Neural cell (in vitro differentiated cells): ENCODE data around the gene ADCY4. TPM values are rescaled to one million over a fixed set of nuclear protein-coding genes. Genes with fewer than 3 reads are reported as not detected.

Experiments
- H2AFZ ChIP-seq: fragments of 200-600, 300-800 bp; sonication (generic), shearing (Covaris generic); 2 replicates; pipeline ENCODE4 v1.6.0; 2014; ENCODE audit warnings: low read depth, mild to moderate bottlenecking, antibody characterized with exemption, low read length, moderate library complexity
- H3F3A ChIP-seq: fragments of 200-600 bp; shearing (Covaris generic); 2 replicates; pipeline ENCODE4 v1.6.1; 2016; ENCODE audit warnings: mild to moderate bottlenecking, moderate library complexity, mixed read lengths, antibody characterized with exemption, low read length; ENCODE audit not compliant: insufficient read depth, poor library complexity, severe bottlenecking
- H3K27ac ChIP-seq: fragments of 200-600, 300-800 bp; sonication (generic), shearing (Covaris generic); 2 replicates; pipeline ENCODE4 v1.5.1; 2014; ENCODE audit warnings: mild to moderate bottlenecking, low read length, moderate library complexity
- H3K27me3 ChIP-seq: fragments of 300-800, 200-600 bp; sonication (generic), shearing (Covaris generic); 2 replicates; pipeline ENCODE4 v1.6.0; 2014; ENCODE audit warnings: mild to moderate bottlenecking, low read depth, low read length, moderate library complexity; ENCODE audit not compliant: insufficient read depth
- H3K36me3 ChIP-seq: fragments of 300-800, 200-600 bp; sonication (generic), shearing (Covaris generic); 2 replicates; pipeline ENCODE4 v1.5.1; 2014; ENCODE audit warnings: mild to moderate bottlenecking, antibody characterized with exemption, low read length, moderate library complexity; ENCODE audit not compliant: insufficient read depth
- H3K4me2 ChIP-seq: fragments of 300-800, 200-600 bp; sonication (generic), shearing (Covaris generic); 2 replicates; pipeline ENCODE4 v1.6.0; 2014; ENCODE audit warnings: mild to moderate bottlenecking, low read length
- H3K4me3 ChIP-seq: fragments of 300-800, 200-600 bp; sonication (generic), shearing (Covaris generic); 2 replicates; pipeline ENCODE4 v1.5.1; 2014; ENCODE audit warnings: mild to moderate bottlenecking, low read length, moderate library complexity
- H3K79me2 ChIP-seq: fragments of 200-600 bp; shearing (Covaris generic); replicated peaks from 2 replicates; pipeline ENCODE4 v1.6.0; 2014; ENCODE audit warnings: mild to moderate bottlenecking, low read length, moderate library complexity; ENCODE audit not compliant: insufficient read depth
- H3K9ac ChIP-seq: fragments of 300-800, 200-600 bp; sonication (generic), shearing (Covaris generic); 2 replicates; pipeline ENCODE4 v1.6.1; 2016; ENCODE audit warnings: mild to moderate bottlenecking, low read length, mixed read lengths
- H3K9me2 ChIP-seq: fragments of 200-600 bp; shearing (Covaris generic); 2 replicates; pipeline ENCODE4 v1.6.1; 2016; ENCODE audit warnings: mild to moderate bottlenecking, low read length, mixed read lengths; ENCODE audit not compliant: insufficient read depth
- H3K9me3 ChIP-seq: fragments of 200-600, 300-800 bp; sonication (generic), shearing (Covaris generic); 2 replicates; pipeline ENCODE4 v1.6.1; 2016; ENCODE audit warnings: mild to moderate bottlenecking, mixed run types, low read length, moderate library complexity, mixed read lengths
- H4K20me1 ChIP-seq: fragments of 200-600 bp; shearing (Covaris generic); 2 replicates; pipeline ENCODE4 v1.6.1; 2016; ENCODE audit warnings: mild to moderate bottlenecking, mixed run types; ENCODE audit not compliant: insufficient read depth
- CTCF ChIP-seq: fragments of 450-650 bp; IDR thresholded peaks from 2 replicates; pipeline ENCODE4 v1.5.1; 2014; ENCODE audit warnings: antibody characterized with exemption, mild to moderate bottlenecking, moderate library complexity; ENCODE audit not compliant: poor library complexity, severe bottlenecking
- EP300 ChIP-seq: fragments of 450-650 bp; conservative IDR thresholded peaks from 2 replicates; pipeline ENCODE4 v1.6.1; 2014; ENCODE audit warnings: antibody characterized with exemption, mild to moderate bottlenecking, moderate library complexity; ENCODE audit not compliant: poor library complexity, severe bottlenecking
- EZH2 ChIP-seq: fragments of 200-600, 300-800 bp; shearing (Covaris generic), sonication (generic); IDR thresholded peaks from 2 replicates; pipeline ENCODE4 v1.6.1; 2014; ENCODE audit warnings: antibody characterized with exemption, low read length, borderline replicate concordance, mild to moderate bottlenecking; ENCODE audit not compliant: insufficient read depth, poor library complexity, severe bottlenecking
- MXI1 ChIP-seq: fragments of 450-650 bp; conservative IDR thresholded peaks from 2 replicates; pipeline ENCODE4 v1.6.1; 2014; ENCODE audit warnings: antibody characterized with exemption, mild to moderate bottlenecking; ENCODE audit not compliant: poor library complexity, severe bottlenecking
- POLR2AphosphoS5 ChIP-seq: IDR thresholded peaks from 2 replicates; pipeline ENCODE4 v1.6.1; 2012
- RAD21 ChIP-seq: fragments of 450-650 bp; conservative IDR thresholded peaks from 2 replicates; pipeline ENCODE4 v1.6.1; 2014; ENCODE audit warnings: antibody characterized with exemption, mild to moderate bottlenecking, moderate library complexity
- REST ChIP-seq: IDR thresholded peaks from 2 replicates; pipeline ENCODE4 v1.6.1; 2012; ENCODE audit warnings: borderline replicate concordance
- SMC3 ChIP-seq: fragments of 450-650 bp; conservative IDR thresholded peaks from 2 replicates; pipeline ENCODE4 v1.6.1; 2014; ENCODE audit warnings: antibody characterized with exemption, mild to moderate bottlenecking, moderate library complexity; ENCODE audit not compliant: poor library complexity
- TAF1 ChIP-seq: IDR thresholded peaks from 2 replicates; pipeline ENCODE4 v1.6.1; 2012; ENCODE audit warnings: low read depth
- polyA plus RNA-seq: library from polyadenylated mRNA; depleted of rRNA; stranded (reverse); fragments of >200 nt; gene quantifications from 2 replicates; pipeline ENCODE4 v1.2.3, GENCODE V29; 2014

The ADCY4 gene
- polyA plus RNA-seq, 1 donor from 2014 or later: not detected

GRCh38 chr14:24325963-24326362 lies 8.9 kb downstream of the ADCY4 start:
- no peak overlapping the region for H3K4me2 ChIP-seq
- no peak for TF ChIP-seq SMC3
- TF ChIP-seq RAD21: no peak
- TF ChIP-seq EP300: no peak
- peaks cover 8% of the 10 kb centered on the region for H3K27me3 ChIP-seq
- H3K4me3 ChIP-seq: no peak overlapping the region
- H2AFZ ChIP-seq: no peak overlapping the region
- no peak overlapping the region for H3K27ac ChIP-seq
- no peaks in the 10 kb centered on the region for H3K36me3 ChIP-seq
- H4K20me1 ChIP-seq: no peaks in the 10 kb centered on the region
- H3K9ac ChIP-seq: no peak overlapping the region
- no peaks in the 10 kb centered on the region for H3K79me2 ChIP-seq
- no peaks in the 10 kb centered on the region for H3K9me3 ChIP-seq
- H3F3A ChIP-seq: no peaks in the 10 kb centered on the region
- no peaks in the 10 kb centered on the region for H3K9me2 ChIP-seq

DNA sequence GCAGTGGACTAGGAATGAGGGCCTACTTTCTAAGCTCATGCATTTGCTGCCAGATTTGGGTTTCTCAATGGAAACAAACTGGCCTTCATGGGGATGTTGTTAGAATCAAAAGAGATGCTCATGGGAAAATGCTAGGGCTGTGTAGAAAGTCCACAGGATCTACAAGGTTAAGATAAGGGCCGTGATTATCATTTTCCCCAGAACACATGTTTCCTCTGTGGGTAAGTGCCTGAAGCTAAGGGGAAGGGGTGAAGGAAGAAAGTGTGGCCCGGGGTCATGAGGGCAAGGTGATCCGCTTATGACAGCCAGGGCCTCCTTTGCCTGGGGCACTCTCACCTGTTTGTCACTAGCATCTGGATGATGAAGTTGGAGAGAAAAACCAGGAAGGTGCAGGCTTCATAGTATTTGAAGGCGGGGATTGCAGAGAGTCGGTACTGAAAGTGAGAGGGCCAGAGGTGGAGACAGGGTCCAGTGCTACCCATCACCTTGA lies 9.8 kb downstream of the ADCY4 start:
- H3K27ac ChIP-seq: no peak overlapping the region
- H3F3A ChIP-seq: no peaks in the 10 kb centered on the region
- H2AFZ ChIP-seq: no peak overlapping the region
- TF ChIP-seq TAF1 (no peak), POLR2AphosphoS5 (no peak), REST (no peak), MXI1 (no peak), CTCF (no peak), EP300 (no peak), RAD21 (no peak), SMC3 (no peak), EZH2 (no peak)
- H4K20me1 ChIP-seq: no peaks in the 10 kb centered on the region
- no peaks in the 10 kb centered on the region for H3K9me3 ChIP-seq
- H3K4me3 ChIP-seq: no peak overlapping the region
- H3K9ac ChIP-seq: no peak overlapping the region
- no peaks in the 10 kb centered on the region for H3K36me3 ChIP-seq
- no peaks in the 10 kb centered on the region for H3K79me2 ChIP-seq
- no peaks in the 10 kb centered on the region for H3K9me2 ChIP-seq
- no peaks in the 10 kb centered on the region for H3K27me3 ChIP-seq
- no peak overlapping the region for H3K4me2 ChIP-seq

GRCh38 chr14:24324024-24324423 lies 10.8 kb downstream of the ADCY4 start:
- Histone ChIP-seq H3F3A (no peaks in the 10 kb centered on the region), H4K20me1 (no peaks in the 10 kb centered on the region), H3K4me3 (no peak overlapping the region), H3K9ac (no peak overlapping the region), H3K4me2 (no peak overlapping the region), H3K9me2 (no peaks in the 10 kb centered on the region), H3K27ac (no peak overlapping the region), H3K79me2 (no peaks in the 10 kb centered on the region), H3K9me3 (no peaks in the 10 kb centered on the region), H3K27me3 (peaks cover 7% of the 10 kb centered on the region), H2AFZ (no peak overlapping the region), H3K36me3 (no peaks in the 10 kb centered on the region)
- no peak for TF ChIP-seq POLR2AphosphoS5
- TF ChIP-seq EZH2: no peak
- TF ChIP-seq CTCF: no peak
- no peak for TF ChIP-seq SMC3
- TF ChIP-seq RAD21: no peak
- no peak for TF ChIP-seq REST
- no peak for TF ChIP-seq TAF1
- no peak for TF ChIP-seq MXI1
- TF ChIP-seq EP300: no peak
